HG02610 (cell line): ENCODE results near the gene KIAA1328.
"Not testable (repeated sequence)": the region's sequence is repeated elsewhere in the genome, so short reads cannot be mapped to it uniquely, and the experiment has no call there.

Experiments
- ATAC-seq: cut with Tn5 transposase; IDR thresholded peaks from one replicate; pipeline ENCODE4 v1.9.1; 2021; ENCODE audit warnings: mild to moderate bottlenecking, moderate library complexity; ENCODE audit not compliant: unreplicated experiment

Gene KIAA1328

GRCh38 chr18:36879796-36880195 is 50.9 kb downstream of the KIAA1328 start:
- ATAC-seq = not testable (repeated sequence)

- no peak for ATAC-seq
Observed at GRCh38 chr18:36885981-36886380, 57.1 kb downstream of the KIAA1328 start.

- ATAC-seq = no peak
Observed at GRCh38 chr18:36887114-36887513, 58.2 kb downstream of the KIAA1328 start.

GRCh38 chr18:36887864-36888263 is 58.9 kb downstream of the KIAA1328 start:
- no peak for ATAC-seq

- ATAC-seq = no peak
Observed at GRCh38 chr18:36888778-36889177, 59.9 kb downstream of the KIAA1328 start.

GRCh38 chr18:36889321-36889720 is 60.4 kb downstream of the KIAA1328 start:
- ATAC-seq = no peak

- no peak for ATAC-seq
Observed at GRCh38 chr18:36889742-36890141, 60.8 kb downstream of the KIAA1328 start.

GRCh38 chr18:36890598-36890997 is 61.7 kb downstream of the KIAA1328 start:
- no peak for ATAC-seq

- no peak for ATAC-seq
Observed at GRCh38 chr18:36893227-36893626, 64.3 kb downstream of the KIAA1328 start.

GRCh38 chr18:36895606-36896005 is 66.7 kb downstream of the KIAA1328 start:
- no peak for ATAC-seq

- ATAC-seq = no peak
Observed at GRCh38 chr18:36897253-36897652, 68.3 kb downstream of the KIAA1328 start.

GRCh38 chr18:36899289-36899688 is 70.4 kb downstream of the KIAA1328 start:
- ATAC-seq = no peak

- no peak for ATAC-seq
Observed at GRCh38 chr18:36900466-36900865, 71.5 kb downstream of the KIAA1328 start.

GRCh38 chr18:36901277-36901701 is 72.4 kb downstream of the KIAA1328 start:
- no peak for ATAC-seq

- ATAC-seq = no peak
Observed at GRCh38 chr18:36903215-36903928, 74.4 kb downstream of the KIAA1328 start.

GRCh38 chr18:36905571-36905970 is 76.6 kb downstream of the KIAA1328 start:
- ATAC-seq = no peak

GRCh38 chr18:36909282-36909681 is 80.4 kb downstream of the KIAA1328 start:
- not testable (repeated sequence) for ATAC-seq

GRCh38 chr18:36912887-36913286 is 84.0 kb downstream of the KIAA1328 start:
- no peak for ATAC-seq

- ATAC-seq = no peak
Observed at GRCh38 chr18:36917907-36918306, 89.0 kb downstream of the KIAA1328 start.

GRCh38 chr18:36929601-36930000 is 100.7 kb downstream of the KIAA1328 start:
- no peak for ATAC-seq

GRCh38 chr18:36931106-36931505 is 102.2 kb downstream of the KIAA1328 start:
- no peak for ATAC-seq

- no peak for ATAC-seq
Observed at GRCh38 chr18:36933552-36933951, 104.6 kb downstream of the KIAA1328 start.

- ATAC-seq = no peak
Observed at GRCh38 chr18:36934884-36935283, 106.0 kb downstream of the KIAA1328 start.
